Stimulated activated CD4-positive, alpha-beta T cell treated with anti-CD3 and anti-CD28 coated beads, Interleukin-1b, Interleukin-23, amount 100 ng/mL, for 1 hour (primary cell): ENCODE measurements around the gene EIF4A2.
"Not testable (repeated sequence)": the region's sequence is repeated elsewhere in the genome, so short reads cannot be mapped to it uniquely, and the experiment has no call there.

Source experiments
- DNase-seq, 2 donors: peaks; one replicate each; pipeline ENCODE4 v3.0.0-alpha.2; 2020; ENCODE audit warnings: low read depth in 2 of 2

The EIF4A2 gene

DNA sequence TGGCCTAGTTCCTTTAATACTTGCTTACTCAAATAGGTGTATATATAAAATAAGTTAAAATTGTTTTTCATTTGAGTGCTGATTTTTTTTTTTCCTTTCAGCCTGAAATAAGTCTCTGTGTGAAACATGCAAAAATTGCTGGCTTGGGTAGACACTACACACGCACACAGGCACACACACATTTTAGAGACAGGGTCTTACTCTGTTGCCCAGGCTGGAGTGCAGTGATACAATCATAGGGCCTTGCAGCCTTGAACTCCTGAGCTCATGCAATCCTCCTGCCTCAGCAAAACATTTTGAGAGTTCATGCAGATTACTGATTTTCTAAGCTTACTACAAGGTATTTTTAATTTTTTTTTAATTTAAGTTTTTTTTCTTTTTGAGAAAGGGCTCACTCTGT is 35.6 kb downstream of the EIF4A2 start:
- DNase-seq = no peak

DNA sequence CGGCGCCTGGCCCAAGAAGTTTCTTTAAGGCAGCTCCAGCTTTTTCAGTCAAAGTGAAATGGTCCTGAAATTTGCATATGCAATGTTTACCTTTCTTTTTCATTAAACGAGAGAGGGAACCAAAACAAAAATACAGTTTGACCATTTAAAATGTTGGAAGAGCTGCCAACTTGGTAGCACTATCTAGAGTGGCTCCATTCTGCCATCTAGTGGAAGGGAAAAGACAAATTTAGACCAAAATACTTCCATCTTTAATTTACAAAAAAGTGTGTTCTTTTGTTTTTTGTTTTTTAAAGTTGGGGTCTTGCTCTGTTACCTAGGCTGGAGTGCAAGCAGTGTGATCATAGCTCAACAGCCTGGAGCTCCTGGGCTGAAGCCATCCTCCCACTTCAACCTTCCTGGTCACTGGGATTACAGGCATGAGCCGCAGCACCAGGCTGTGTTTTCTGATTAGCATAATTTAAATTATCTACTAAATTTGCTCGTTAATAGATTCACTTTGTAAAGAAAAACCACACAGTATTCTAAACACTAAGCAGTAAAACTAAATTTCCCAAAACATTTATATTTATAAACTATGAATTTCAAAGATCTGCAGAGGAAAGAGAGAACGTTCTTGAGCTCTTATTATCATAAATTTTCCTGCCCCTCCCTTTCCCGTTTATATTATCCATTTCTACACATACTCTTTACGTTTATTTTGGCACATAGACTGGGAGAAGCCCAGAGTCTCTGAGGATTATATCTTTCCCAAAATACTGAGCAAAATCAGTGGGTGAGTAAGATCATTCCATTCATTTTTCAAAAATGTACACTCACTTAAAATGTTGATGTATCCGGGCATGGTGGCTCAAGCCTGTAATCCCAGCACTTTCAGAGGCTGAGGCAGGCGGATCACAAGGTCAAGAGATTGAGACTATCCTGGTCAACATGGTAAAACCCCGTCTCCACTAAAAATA is 38.3 kb downstream of the EIF4A2 start:
- no peak for DNase-seq

DNA sequence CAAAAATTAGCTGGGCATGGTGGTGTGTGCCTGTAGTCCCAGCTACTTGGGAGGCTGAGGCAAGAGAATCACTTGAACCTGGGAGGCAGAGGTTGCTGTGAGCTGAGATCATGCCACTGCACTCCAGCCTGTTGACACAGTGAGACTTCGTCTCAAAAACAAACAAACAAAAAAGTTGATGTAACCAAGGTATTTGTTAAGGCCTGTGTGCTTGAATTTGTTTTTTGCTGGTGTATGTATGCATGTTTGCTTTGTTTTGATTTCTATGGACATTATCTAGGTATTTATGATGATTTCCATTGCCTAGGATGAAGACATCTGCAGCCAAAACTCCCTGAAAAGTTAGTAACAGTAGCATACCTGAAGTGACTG is 39.0 kb downstream of the EIF4A2 start:
- DNase-seq = not testable (repeated sequence)

DNA sequence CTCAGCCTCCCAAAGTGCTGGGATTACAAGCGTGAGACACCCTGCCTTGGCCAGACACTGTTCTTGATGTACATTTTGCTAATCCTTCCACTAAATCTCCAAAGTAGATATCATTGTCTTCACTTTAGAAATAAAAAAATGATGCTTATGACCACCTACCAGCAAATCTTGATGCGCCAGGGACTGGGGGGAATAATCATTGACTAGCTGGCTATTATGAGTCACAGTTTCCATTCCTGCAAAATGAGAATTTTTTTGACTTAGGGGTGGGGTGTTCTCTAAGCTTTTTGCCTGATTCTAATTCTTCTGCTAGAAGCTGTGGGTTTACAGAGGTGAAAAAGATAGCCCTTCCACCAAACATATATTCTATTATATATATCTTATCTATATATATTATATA is 40.0 kb downstream of the EIF4A2 start:
- DNase-seq = no peak

DNA sequence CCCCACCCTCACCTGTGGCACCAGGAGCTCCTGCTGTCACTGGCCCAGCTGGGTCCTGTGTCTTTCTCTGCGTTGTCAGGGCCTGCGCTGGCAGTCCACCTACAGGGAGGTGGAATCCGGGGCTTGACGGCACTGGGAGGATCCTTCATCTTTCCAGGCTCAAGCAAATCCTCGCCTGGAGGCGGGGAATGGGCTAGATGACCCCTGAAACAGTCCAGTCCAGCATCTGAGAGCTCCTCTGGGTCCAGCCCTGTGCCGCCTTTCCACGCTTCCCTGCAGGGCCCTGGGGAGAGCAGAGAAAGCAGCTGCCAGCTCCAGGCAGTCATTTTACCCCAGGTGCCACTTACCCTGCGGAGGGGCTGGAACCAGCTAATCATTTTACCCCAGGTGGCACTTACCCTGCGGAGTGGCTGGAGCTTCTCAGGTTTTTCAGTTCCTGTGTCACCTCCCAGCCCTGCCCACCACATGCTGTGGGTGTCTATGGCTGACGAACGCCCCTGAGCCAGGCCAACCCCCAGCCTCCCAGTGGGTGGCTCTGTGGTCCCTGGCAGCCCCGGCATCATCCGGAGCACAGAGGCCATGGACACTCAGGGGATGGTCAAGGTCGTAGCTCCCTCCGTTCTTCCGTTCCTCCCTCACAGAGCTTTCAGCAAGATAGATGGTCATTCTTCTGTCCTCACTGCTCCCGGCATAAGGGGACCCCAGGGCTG is 41.2 kb downstream of the EIF4A2 start:
- no peak for DNase-seq

DNA sequence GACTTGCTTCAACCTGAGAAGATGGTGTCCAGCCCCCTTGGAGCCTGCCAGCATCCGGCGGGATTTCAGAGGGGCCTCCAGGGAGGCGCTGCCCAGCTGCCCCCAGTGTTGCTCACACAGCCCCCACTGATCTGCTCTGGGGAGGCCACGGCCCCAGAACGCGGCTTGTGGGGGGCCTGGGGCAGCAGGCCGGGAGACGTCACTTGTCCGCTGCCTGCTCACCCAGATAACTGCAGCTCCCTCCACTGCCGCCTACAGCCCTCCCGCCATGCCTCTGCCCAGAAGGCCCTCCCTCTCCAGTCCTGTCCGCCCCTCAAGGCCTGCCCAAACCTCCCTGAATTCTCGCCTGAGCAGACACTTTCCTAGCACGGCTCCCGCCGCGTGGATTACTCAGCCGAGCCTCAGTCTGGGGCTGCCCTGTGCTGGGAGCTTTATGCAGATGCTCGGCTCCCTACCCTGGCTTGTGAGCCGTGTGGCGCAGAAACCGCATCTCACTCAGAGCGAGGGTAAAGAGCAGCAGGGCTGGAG is 42.0 kb downstream of the EIF4A2 start:
- DNase-seq = no peak

DNA sequence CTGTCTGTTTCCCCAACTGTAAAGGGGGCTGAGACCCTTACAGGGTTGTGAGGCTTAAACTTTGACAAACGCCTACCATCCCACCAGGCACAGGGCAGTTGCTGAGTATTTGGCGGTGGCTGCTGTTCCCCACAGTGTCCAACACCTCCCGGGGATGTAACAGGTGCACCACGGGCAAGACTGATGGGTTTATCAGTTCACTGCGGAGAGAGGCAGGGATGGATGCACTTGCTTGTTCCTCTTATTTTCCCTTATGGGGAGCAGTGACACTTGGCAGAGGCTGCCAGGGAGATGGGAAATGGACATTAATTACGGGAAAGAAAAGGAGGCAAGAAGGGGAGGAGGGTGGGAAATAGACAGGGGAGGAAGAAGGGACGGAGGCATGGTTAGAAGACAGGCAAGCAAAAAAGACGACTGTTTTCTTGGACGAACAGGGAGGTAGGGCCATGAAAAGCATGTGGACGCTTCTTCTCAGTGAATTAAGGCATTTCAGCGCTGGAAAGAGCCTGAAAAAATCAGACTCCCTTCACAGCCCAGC is 42.6 kb downstream of the EIF4A2 start:
- no peak for DNase-seq

DNA sequence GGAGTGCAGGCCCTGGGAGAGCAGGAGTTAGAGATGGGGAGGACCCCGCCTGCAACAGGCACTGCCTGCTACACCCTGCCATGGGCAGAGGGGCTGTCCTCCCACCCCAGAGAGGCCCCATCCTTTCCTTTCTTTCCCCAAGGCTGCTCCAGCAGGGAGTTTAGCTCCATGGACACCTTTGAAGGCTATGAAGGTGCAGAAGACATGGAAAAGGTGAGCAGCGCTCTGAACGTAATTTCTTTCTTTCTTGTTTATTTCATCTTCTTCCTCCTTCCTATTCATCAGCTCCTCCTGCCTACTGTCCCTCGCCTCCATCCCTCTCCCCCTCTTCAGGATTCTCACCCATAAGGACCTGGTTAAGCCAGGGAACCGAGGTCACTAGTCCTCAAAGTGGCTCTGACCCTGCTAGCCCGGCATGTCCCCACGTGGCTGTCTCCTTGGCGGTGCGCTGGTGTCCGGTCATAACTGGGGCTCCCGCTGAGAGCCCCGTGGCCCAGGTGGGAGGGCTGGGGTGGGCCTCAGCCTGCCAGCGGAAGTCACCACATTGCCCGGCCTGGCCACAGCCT is 43.1 kb downstream of the EIF4A2 start:
- DNase-seq = no peak

DNA sequence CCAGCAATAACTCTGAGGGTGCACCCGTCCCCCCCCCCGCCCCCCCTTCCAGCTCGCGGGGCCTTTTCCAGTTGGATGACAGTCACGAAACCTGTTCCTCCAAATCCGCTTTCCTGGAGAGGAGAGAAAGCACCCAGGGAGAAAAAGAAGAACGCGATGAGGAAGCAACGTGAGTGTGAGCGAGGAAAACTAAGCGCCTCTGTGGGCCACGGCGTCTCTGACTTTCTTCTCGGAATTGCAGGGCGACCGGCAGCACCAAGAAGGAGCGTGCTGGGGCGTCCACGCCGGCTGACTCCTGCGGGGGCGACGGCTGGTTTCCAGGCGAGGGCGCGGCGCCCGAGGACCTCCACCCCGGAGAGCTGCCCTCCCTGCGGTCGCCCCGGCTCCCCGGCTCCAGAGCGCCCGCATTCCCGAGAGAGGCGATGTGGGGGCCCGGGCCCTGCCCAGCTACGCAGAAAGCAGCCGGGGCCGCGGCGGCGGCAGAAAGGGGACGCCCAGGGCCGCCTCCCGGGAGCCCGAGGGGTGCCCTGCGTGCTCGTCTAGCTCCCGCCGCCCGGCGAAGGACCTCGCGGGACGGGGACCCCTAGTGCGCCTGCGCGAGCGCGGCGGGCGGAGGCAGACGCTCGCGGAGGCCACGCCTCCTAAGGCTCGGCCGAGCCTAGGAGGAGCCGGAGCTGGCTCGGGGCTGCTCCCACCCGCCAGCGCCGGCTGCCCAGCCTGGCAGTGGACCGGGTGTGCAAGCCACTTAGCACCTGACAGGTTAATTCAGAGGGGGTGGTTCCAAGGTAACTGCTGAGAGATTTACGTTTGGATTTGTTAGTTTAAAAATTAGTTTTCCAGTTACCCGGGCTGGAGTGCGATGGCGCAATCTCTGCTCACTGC is 43.8 kb downstream of the EIF4A2 start:
- peak; percentile 62 to 63 for DNase-seq

DNA sequence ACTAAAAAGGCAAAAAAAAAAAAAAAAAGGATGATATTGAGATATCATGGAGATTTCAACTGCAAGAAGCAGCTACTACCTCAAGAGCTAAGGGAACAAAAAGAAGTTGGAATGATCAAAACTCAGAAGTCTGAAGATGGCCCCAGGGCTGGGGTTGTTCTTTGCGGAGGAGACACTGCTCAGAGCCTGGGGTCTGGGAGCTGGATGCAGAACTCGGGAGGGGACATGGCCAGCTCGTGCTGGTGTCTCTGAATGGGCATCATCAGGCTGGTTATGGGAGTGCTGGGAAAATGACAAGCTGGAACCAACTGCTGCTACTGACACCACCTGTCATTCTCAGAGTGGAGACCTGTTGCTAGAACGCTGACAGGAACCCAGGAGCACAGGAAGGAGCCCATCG is 45.0 kb downstream of the EIF4A2 start:
- no peak for DNase-seq

DNA sequence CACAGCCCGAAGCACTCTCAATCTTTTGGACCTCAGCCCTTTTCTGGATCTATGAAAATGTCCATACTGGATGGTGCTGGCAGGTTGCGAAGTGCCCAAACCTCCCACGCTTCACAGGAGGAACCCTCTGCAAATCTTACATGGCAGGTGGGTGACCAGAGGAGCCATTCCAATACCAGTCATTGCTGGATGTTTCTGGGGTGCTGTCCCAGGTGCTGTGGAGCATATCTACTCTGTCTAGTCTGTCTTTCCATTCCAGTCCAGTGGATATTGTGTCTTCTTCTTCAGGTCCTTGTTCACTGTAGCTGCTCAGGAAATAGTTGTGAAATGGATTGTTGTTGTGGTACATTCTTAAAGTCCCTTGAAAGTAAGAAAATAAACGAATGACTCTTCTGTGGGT is 48.4 kb downstream of the EIF4A2 start:
- no peak for DNase-seq

DNA sequence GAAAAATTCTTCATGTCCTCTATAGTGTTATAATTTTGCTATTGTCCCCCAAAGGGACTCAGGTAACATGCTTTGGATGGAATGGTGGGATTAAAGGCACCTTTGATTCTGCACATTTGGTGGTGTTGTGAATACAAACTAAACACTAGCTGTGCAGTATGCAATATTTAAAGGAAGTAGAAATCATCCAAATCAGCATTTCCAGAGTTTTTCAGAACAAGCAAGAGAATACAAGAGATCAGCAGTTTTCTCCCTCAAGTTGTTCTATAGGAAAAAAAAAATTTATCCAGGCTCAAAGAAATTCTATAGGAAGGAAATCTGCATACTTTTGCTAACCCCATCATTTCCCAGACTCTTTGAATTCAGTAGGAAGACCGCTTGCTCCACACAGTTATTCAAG is 48.9 kb downstream of the EIF4A2 start:
- DNase-seq = no peak
